ENCODE data around the gene TNIP1. TPM values are rescaled to one million over a fixed set of nuclear protein-coding genes. Genes with fewer than 3 reads are reported as not detected.

Gene TNIP1
- 110 TPM for total RNA-seq
- long read RNA-seq, transcript TNIP1-202 (18 exons, 2,935 nt): minor isoform, 10 of 164 reads
- long read RNA-seq, transcript TNIP1-205 (18 exons, 2,200 nt): minor isoform, 13 of 164 reads
- long read RNA-seq, transcript TNIP1-211 (18 exons, 2,274 nt): major isoform, 83 of 164 reads
- long read RNA-seq, partial matches to known transcripts: 27 of 164 reads
- long read RNA-seq, other reads (novel, unspliced or antisense): 24 of 164 reads

DNA sequence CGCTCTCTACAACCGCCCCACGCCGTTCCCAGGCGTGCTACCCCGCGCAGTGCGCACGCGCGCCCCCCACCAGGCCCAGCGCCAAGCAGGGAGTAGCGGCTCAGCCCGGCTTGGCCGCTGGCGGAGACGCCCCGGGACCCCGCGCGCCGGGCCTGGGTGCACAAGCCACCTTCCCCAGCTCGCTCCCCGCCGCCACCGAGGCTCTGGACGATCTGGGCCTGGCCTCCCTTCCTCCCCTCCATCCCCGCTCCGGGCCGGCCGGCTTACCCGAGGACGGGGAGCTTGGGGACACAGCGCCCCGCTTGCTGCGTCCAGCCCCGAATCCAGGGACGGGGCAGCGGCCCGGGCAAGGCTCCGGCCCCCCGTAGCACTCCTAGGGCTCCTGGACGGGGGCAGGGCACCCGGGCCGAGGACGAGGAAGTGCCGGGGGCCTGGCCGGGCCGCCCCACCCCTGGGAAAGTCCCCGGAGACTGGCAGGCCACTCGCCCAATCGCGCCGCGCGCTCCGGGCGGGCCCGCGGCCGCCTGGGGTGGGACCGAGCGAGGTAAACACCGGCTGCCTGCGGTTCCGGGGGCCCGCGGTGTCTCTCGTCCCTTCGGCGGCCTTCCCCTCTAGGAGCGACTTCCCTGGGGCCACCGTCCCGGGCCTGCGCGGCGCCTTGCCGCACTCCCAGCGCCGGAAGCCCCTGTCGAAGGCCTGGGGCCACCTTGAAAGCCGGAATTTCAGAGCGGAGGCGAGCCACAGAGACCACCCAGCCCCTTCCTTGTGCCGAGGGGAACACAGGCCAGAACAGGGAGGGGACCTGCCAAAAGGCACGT lies at the start of gene TNIP1:
Gene TNIP1, minus strand, starts transcription at position 422 of the 818 bp plus-strand sequence. CDS start 15,939 bp downstream, outside the sequence.
- peak; percentile 99 for DNase-seq (ENCODE audit: low spot score)
- intact Hi-C loops (cut with DNase I): no loop called here

GRCh38 chr5:151130235-151130921 lies 49.5 kb upstream of the TNIP1 start:
- no peak for DNase-seq (ENCODE audit: low spot score)

DNA sequence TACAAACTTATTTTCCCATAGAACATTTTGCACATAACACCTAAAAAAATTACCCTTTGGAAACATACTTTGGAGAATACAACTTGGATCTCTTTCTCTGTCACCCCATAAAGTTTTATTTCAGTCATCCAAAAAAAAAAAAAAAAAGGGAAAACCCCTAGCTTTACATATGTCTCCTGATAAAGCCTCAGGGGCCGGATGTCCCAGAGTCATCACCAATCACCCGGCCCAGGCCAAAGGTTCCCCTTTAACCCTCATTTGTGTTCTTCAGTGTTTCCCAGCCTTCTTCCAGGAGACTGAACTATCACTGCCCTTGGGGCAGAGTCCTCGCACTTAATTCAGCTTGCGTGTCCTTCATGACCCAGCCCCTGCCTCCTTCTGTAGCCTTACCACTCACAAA lies 48.0 kb upstream of the TNIP1 start:
- no peak for DNase-seq (ENCODE audit: low spot score)
- intact Hi-C loops (cut with DNase I): no loop called here

More at GRCh38 chr5:151130235-151130921, 49.5 kb upstream of the TNIP1 start:
- intact Hi-C loops (cut with DNase I): no loop called here

DNA sequence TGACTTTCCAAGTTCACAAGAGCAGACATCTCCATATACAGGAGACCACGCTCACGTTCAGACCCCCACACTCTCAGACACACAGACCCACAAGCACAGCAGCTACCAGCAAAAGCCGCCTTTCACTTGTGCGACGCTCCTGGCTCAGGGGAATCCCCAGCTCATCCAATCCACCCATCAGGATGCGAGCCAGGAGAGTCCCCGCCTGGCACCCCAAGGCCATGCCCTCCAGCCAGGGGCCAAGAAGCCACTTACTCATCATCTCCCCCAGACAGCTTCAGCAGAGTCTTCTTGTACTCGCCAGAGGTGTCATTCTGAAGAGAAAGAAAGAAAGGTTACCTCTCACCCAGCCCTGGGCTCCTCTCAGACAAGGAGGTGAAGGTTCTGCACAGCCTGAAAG lies 47.1 kb upstream of the TNIP1 start:
- intact Hi-C loops (cut with DNase I): loop anchor here (2.0 kb wide), 1 partner anchor 37 kb away; no protein-coding TSS in a partner anchor
- no peak for DNase-seq (ENCODE audit: low spot score)

- DNase-seq (ENCODE audit: low spot score): peak; percentile 92
- intact Hi-C loops (cut with DNase I): loop anchor here (1.0 to 2.0 kb wide), 2 partner anchors 39 to 112 kb away; no protein-coding TSS in a partner anchor
Observed at GRCh38 chr5:151126199-151126645, 45.4 kb upstream of the TNIP1 start.

DNA sequence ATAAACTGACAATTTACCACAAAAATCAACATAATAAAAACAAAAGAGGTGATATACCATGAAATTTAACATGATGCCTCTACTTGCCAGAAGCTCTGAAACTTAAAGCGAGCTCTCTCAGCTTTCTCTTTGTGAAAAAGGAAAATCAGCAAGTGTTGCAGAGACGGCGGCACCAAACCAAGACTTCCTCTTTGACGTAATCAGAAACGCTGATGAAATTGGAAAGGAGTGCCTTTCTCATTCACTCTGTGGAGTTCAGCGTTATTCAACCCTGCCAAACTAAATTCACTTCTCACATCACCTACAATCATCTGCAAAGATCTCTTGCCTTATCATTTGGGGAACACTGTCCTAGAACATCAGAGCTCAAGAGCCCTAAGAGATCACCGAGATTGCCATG lies 44.6 kb upstream of the TNIP1 start:
- DNase-seq (ENCODE audit: low spot score): no peak
- intact Hi-C loops (cut with DNase I): no loop called here

DNA sequence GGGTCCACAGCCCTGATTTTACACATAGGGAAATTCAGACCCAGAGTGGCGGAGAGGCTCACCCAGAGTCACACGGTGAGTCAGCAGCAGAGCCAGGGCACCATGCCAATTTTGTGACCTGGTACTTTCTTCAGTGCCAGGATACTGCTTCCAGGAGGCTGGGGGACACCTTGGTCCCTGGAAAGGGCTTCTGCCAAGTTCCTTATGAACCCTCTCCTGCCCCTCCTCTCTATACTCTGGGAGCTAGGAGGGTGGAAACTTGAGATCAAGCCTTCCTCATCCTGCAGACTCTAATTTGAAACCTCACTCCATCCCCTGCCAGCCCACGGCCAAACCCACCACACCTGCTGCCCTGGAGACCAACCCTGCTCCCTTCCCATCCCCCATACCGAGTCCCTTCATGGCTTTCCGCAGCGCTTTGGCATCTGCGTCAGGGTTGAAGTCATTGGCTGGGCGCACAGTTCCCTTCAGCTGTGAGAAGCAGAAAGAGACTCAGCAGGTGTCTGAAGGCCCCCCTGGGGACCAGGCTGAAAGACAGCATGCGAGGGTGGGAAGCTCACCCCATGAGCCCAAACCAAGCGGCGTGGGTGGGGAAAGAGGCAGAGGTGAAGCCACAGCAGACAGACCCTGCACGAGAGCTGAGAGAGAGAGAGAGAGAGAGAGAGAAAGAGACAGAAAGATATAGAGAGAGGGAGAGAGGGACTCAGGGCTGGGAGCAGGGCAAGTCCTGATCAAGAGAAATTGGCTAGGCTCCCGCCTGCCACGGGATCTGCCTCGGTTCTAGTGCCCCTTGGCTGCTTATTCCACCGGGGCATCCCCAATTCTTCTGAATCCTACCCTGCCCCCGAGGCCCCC lies 43.3 kb upstream of the TNIP1 start:
- intact Hi-C loops (cut with DNase I): no loop called here
- DNase-seq (ENCODE audit: low spot score): peak; percentile 85

DNA sequence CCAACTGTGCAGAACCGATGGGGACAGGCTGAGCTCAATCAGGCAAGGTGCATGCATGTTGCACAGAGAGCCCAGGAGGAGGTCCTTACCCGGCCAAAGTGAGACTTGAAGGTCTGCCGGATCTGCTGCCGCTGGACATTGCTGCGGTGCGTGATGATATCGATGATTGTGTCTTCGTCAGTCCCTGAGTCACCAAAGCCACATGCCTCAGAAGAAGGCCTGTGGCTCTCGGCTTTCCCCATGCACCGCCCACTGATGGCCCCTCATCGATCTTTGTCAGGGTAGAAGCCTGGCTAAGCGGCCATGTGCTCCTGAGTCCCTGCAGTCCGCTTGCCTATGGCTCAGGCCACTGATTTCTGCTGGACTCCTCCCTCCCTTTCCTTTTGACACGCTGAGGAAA lies 42.0 kb upstream of the TNIP1 start:
- intact Hi-C loops (cut with DNase I): no loop called here
- no peak for DNase-seq (ENCODE audit: low spot score)

GRCh38 chr5:151121665-151122064 lies 40.8 kb upstream of the TNIP1 start:
- DNase-seq (ENCODE audit: low spot score): no peak
- intact Hi-C loops (cut with DNase I): no loop called here

GRCh38 chr5:151121095-151121494 lies 40.3 kb upstream of the TNIP1 start:
- DNase-seq (ENCODE audit: low spot score): no peak
- intact Hi-C loops (cut with DNase I): no loop called here

DNA sequence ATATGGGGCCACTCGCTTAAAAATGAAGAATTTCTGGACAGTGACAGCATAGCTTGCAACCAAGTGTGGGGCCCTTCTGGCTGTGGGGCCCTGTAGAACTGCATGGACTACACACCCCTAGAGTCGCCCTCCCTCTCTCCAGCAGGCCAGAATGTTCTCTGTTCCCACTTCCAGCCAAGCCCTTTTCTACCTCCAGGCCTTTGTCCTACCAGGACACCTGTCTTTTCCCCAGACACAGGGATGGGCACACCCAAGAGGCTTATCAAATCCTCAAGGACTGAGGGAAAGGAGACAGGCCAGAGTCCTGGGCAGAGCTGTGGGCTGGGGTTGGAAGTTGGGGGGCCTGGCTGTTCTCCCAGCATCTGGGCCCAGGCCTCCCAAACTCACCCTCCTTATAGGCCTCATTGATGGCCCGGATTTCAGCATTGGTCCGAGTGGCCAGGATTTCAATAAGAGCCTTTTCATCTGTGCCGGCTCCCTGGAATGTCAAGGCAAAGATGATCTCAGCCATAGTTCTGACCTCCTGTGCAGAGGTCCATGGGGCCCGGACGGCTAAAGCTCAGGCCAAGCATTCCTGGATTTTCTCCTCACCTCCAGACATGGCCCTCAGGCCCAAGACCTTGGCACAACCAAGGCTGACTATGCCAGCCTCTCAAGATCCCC lies 38.2 kb upstream of the TNIP1 start:
- no peak for DNase-seq (ENCODE audit: low spot score)
- intact Hi-C loops (cut with DNase I): no loop called here

DNA sequence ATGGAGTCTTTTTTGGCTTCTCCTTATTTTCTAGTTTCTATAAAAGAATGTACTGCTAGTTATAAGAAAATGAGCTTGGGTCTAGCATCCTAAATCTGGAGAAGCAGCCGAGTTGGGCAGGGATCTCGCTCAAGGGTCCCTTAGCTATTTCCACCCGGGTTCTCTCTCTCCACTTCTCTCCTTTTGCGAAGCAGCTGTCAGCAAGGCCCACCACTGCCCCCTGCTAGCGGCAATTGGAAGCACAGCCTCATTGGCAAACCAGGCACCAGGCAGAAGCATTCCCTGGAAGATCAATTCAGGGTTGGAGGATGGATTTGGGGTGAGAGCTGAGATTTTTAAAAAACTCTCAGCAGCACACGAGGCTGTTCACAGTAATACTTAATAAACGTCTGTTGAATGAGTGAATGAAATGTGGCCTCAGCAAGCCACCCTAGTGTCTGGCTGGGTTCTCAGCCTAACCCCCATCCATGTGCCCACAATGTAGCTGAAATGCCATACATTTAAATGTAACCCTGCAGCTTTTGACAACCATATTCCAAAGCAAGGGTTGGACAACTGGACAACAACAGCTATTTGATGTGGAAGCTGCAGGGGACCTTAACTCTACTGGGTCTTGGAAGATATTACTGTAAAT lies 34.6 kb upstream of the TNIP1 start:
- DNase-seq (ENCODE audit: low spot score): peak; percentile 92
- intact Hi-C loops (cut with DNase I): loop anchor here (1.0 kb wide), 1 partner anchor 64 kb away; no protein-coding TSS in a partner anchor

DNA sequence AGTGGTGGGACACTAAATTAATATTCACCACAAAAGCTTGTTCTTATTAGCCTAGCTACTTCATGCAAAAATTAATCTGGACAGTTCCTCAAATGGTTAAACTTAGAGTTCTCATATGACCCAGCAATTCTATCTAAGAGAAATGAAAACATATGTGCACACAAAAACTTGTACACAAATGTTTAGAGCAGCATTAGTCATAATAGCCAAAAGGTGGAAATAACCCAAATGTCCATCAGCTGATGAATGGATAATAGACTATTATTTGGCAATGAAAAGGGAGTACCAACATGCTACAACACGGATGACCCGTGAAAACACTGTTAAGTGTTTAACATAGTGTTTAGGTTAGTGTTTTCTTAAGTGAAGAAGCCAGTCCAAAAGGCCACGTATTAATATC lies 32.8 kb upstream of the TNIP1 start:
- no peak for DNase-seq (ENCODE audit: low spot score)
- intact Hi-C loops (cut with DNase I): no loop called here

DNA sequence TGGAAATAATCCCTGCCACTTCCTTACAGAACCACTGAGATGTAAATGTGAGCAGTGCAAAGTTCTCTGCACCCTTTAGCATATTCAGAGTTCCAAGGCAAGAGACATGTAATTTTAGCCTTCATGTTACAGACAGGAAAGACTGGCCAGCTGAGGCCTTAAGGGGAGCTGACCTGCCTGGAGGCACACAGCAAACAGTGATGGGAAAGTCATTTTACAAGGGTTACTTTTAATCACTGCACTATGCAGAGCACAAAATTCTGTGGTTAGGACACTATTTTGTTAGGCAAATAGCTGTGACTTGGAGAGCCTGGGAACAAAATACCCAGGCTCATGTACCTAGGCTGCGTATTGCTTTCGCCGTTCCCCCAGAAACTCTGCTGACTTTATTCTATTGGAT lies 30.2 kb upstream of the TNIP1 start:
- intact Hi-C loops (cut with DNase I): no loop called here
- DNase-seq (ENCODE audit: low spot score): no peak

GRCh38 chr5:151110122-151110681 lies 29.4 kb upstream of the TNIP1 start:
- intact Hi-C loops (cut with DNase I): no loop called here
- no peak for DNase-seq (ENCODE audit: low spot score)

DNA sequence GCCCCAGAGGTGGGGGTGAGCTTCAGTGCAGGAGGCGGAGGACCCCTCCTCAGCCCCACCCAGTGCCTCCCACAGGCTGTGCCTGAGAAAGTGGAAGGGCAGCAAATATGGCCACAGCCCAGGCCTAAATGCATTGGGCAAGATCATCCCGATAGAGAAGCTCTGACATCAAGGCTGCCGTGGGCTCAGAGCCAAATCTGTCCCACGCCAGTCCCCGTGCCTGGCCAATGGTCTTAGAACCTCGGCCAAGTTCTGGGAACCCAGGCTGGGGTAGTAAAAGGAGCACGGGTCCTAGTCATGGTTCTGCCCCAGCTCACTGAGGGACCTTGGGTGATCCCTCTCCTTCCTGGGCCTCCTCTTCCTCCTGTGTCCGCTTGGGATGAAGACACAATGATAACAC lies 27.7 kb upstream of the TNIP1 start:
- intact Hi-C loops (cut with DNase I): no loop called here
- no peak for DNase-seq (ENCODE audit: low spot score)

GRCh38 chr5:151107738-151108520 lies 27.1 kb upstream of the TNIP1 start:
- intact Hi-C loops (cut with DNase I): no loop called here
- DNase-seq (ENCODE audit: low spot score): peak; percentile 86
